ENCODE measurements around the gene STXBP6.

DNA sequence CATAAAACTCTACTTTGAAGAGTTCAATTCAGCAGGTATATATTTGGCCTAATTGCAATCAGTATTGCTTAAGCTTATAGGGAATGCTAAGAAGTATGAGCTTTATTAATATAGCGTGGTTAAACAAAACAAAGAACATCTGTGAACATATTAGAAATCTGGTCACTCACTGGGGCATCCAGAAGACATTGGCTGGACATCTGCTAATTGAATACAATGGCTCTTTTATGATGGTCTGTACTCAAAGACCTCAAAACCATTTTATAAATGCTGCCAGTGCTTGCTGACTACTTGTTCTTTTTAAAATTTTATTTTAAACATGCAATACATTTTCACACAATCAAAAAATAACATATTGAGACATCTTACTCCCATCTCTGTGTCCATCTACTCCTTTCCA lies 173.0 kb downstream of the STXBP6 start:
- TF ChIP-seq, protein P1, sequence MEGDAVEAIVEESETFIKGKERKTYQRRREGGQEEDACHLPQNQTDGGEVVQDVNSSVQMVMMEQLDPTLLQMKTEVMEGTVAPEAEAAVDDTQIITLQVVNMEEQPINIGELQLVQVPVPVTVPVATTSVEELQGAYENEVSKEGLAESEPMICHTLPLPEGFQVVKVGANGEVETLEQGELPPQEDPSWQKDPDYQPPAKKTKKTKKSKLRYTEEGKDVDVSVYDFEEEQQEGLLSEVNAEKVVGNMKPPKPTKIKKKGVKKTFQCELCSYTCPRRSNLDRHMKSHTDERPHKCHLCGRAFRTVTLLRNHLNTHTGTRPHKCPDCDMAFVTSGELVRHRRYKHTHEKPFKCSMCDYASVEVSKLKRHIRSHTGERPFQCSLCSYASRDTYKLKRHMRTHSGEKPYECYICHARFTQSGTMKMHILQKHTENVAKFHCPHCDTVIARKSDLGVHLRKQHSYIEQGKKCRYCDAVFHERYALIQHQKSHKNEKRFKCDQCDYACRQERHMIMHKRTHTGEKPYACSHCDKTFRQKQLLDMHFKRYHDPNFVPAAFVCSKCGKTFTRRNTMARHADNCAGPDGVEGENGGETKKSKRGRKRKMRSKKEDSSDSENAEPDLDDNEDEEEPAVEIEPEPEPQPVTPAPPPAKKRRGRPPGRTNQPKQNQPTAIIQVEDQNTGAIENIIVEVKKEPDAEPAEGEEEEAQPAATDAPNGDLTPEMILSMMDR (IDR thresholded peaks at IDR 0.05) = no peak
- TF ChIP-seq POLR2A (IDR thresholded peaks at IDR 0.05) = no peak

Measured in uterus (tissue), 2 donors.